GM12874 (cell line): Measurements from ENCODE around the gene HOXA10.

ENCODE experiments used
- CTCF ChIP-seq: IDR thresholded peaks from 2 replicates; pipeline ENCODE4 v1.5.1; 2011; ENCODE audit warnings: low read depth, mild to moderate bottlenecking, control low read depth, low read length, moderate library complexity; ENCODE audit not compliant: insufficient read depth

Gene HOXA10

GRCh38 chr7:27162561-27163287 is 11.4 kb downstream of the HOXA10 start:
- TF ChIP-seq CTCF = no peak

DNA sequence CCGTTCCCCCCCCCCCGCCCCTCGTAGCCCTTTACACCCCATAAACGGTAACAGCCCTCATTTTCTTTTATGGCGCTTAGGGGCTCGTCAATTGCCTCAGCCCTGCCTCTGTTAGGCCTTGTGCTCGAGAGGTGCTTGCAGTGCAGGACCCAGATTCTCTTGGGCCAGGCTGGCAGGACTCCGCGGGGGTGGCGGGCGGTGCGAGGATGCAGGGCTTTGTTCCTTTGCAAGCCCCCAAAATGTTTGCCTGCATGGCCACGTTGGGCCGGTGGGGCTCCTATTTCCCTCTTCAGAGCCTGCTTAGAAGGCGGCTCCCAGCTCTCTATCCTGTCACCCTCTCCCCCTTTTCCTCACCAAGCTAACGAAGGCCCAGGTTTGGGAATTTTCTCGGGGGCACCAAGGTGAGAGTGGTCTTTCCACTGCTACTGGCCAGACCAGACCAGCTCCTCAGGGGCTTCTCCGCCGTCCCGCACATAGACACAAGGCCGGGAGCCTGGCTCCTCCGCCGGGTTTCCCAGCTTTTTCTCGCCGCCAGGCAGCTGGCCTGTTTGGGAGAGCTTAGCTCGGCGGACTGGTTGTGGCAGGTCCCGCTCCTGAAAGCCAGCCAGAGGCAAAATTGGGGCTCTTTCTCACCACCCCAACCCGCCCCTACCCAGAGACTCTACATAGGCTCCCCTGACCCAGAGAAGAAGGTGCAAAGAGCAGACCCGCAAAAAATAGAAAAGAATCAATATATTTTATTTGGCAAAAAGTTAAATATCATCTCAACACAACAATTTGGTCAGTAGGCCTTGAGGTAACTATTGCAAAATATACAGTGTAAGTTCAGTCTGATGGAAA is 12.2 kb downstream of the HOXA10 start:
- no peak for TF ChIP-seq CTCF

GRCh38 chr7:27161214-27161720 is 12.9 kb downstream of the HOXA10 start:
- no peak for TF ChIP-seq CTCF

- TF ChIP-seq CTCF = peak; percentile 98
These were observed 13.4 kb downstream of the HOXA10 start for GRCh38 chr7:27160546-27161213.

- TF ChIP-seq CTCF = no peak
These were observed 14.0 kb downstream of the HOXA10 start for GRCh38 chr7:27160145-27160545.

DNA sequence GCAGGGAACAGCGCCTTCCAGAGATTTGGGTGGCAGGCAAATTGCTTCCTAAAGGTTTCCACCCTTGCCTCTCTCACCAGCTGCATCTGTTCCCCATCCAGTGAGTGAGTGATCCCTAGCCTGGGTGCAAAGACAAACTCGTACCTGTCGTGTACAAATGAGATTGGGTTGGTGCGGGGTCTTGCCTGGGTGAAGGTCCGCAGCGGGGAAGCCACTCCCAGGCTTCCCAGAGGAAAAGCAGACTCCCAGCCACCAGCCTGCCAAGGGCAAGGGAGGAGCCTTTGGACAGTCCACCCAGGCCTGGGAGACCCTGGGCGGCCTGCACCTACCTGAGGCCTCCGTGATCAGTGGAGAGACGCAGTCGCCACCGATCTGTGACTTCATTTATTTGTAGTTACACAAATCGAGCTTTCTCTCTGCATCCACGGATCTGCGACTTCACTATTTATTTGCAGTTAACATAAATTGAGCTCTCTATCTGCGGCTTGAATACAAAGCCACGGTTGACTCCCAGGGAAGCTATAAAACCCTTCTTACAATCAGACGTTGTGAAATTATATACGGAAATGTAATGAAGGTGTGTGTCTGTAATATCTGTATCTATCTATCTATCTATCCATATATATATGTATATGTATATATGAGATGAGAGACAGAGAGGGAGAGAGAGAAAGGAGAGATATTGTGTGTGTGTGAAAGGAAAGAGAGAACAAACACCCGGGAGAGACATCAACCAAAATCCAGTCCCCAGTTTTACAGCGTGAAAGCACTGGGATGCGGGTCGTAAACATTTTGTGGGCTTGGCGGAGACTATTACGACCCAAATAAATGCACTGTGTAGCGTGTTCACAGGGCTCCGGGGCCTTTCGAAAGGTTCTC is 14.6 kb downstream of the HOXA10 start:
- TF ChIP-seq CTCF = no peak
